ENCODE measurements around the gene U2SURP. TPM values are rescaled to one million over a fixed set of nuclear protein-coding genes. Genes with fewer than 3 reads are reported as not detected.

The U2SURP gene
- total RNA-seq, 1 donor from 2014 or later, result 68.6 TPM

GRCh38 chr3:143092191-143092590 is 90.8 kb downstream of the U2SURP start:
- intact Hi-C loops (cut with DNase I), result no loop called here
- Histone ChIP-seq H3K27ac (no peak overlapping the region), H3K9me3 (no peaks in the 10 kb centered on the region), H3K27me3 (no peaks in the 10 kb centered on the region), H3K4me1 (no peaks in the 10 kb centered on the region), H3K36me3 (no peaks in the 10 kb centered on the region), H3K4me3 (no peak overlapping the region)
- DNase-seq (ENCODE audit: low spot score in 2 of 2), result no peak
- TF ChIP-seq CTCF (IDR thresholded peaks at IDR 0.05), result no peak

- no peak for TF ChIP-seq CTCF (IDR thresholded peaks at IDR 0.05)
- Histone ChIP-seq H3K4me1 (no peaks in the 10 kb centered on the region), H3K27me3 (no peaks in the 10 kb centered on the region), H3K9me3 (no peaks in the 10 kb centered on the region), H3K4me3 (no peak overlapping the region), H3K36me3 (no peaks in the 10 kb centered on the region), H3K27ac (no peak overlapping the region)
- DNase-seq (ENCODE audit: low spot score in 2 of 2), result no peak
- intact Hi-C loops (cut with DNase I), result no loop called here
Measured at GRCh38 chr3:143095813-143096212, 94.4 kb downstream of the U2SURP start.

GRCh38 chr3:143098032-143098764 is 96.8 kb downstream of the U2SURP start:
- H3K36me3 ChIP-seq, result no peaks in the 10 kb centered on the region
- intact Hi-C loops (cut with DNase I), result no loop called here
- no peak overlapping the region for H3K4me3 ChIP-seq
- no peak for DNase-seq (ENCODE audit: low spot score in 2 of 2)
- TF ChIP-seq CTCF (IDR thresholded peaks at IDR 0.05), result no peak
- H3K27ac ChIP-seq, result no peak overlapping the region
- no peaks in the 10 kb centered on the region for H3K9me3 ChIP-seq
- H3K27me3 ChIP-seq, result no peaks in the 10 kb centered on the region
- H3K4me1 ChIP-seq, result no peaks in the 10 kb centered on the region

GRCh38 chr3:143099210-143099609 is 97.8 kb downstream of the U2SURP start:
- intact Hi-C loops (cut with DNase I), result no loop called here
- H3K27me3 ChIP-seq, result no peaks in the 10 kb centered on the region

GRCh38 chr3:143099690-143100089 is 98.3 kb downstream of the U2SURP start:
- intact Hi-C loops (cut with DNase I), result no loop called here
- Histone ChIP-seq H3K4me1 (no peaks in the 10 kb centered on the region), H3K4me3 (no peak overlapping the region), H3K36me3 (no peaks in the 10 kb centered on the region), H3K9me3 (peaks cover 0 to 3% of the 10 kb centered on the region in 2 donors), H3K27ac (no peak overlapping the region), H3K27me3 (no peaks in the 10 kb centered on the region)
- TF ChIP-seq CTCF (IDR thresholded peaks at IDR 0.05), result no peak
- no peak for DNase-seq (ENCODE audit: low spot score in 2 of 2)

More at GRCh38 chr3:143099210-143099609, 97.8 kb downstream of the U2SURP start:
- no peaks in the 10 kb centered on the region for H3K4me1 ChIP-seq
- H3K36me3 ChIP-seq, result no peaks in the 10 kb centered on the region
- no peak overlapping the region for H3K4me3 ChIP-seq
- no peak overlapping the region for H3K27ac ChIP-seq
- no peak for DNase-seq (ENCODE audit: low spot score in 2 of 2)
- H3K9me3 ChIP-seq, result peaks cover 0 to 1% of the 10 kb centered on the region in 2 donors
- TF ChIP-seq CTCF (IDR thresholded peaks at IDR 0.05), result no peak

Measured in ascending aorta (tissue), 2 donors.